Stimulated activated effector memory CD8-positive, alpha-beta T cell treated with anti-CD3 and anti-CD28 coated beads, Interleukin-12 subunit alpha, Interleukin-12 subunit beta, amount 100 ng/mL, for 72 hours (primary cell): ENCODE measurements around the gene ARHGAP15.

Experiments
- ATAC-seq: fragments of 150-1000 bp; cut with Tn5 transposase; 2 replicates; pipeline ENCODE4 v1.10.0; 2021
- DNase-seq, 2 donors: peaks; one replicate each; pipeline ENCODE4 v3.0.0; 2021 to 2022; ENCODE audit warnings: low spot score in 2 of 2
- H3K27ac Mint-ChIP-seq: one replicate; pipeline ENCODE4 v1.8.0; 2022; ENCODE audit warnings: mild to moderate bottlenecking, mixed read lengths
- H3K36me3 Mint-ChIP-seq: one replicate; pipeline ENCODE4 v1.8.0; 2022; ENCODE audit warnings: mild to moderate bottlenecking, mixed read lengths
- H3K4me1 Mint-ChIP-seq: one replicate; pipeline ENCODE4 v1.8.0; 2022; ENCODE audit warnings: mixed read lengths
- H3K4me3 Mint-ChIP-seq: one replicate; pipeline ENCODE4 v1.8.0; 2022; ENCODE audit warnings: mild to moderate bottlenecking, mixed read lengths
- H3K9me3 Mint-ChIP-seq: one replicate; pipeline ENCODE4 v1.8.0; 2022; ENCODE audit warnings: mixed read lengths

ARHGAP15 gene

DNA sequence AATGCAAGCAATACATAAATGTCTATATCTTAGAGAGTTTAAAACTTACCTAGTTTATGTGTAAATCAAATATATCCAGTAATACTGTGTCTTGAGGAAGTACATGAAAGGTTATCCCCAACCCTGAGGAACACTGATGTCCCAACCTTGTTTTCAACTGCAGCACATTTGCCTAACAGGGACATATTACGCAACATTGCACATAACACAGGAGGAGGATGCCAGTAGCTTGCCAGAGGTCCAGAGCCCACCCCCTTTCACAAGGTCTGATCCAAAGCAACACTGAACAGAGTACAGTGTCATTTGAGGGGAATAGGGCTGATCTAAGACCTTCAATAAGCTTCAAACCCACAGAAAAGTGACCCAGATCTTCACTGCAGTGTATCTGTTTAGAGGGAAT lies 678.5 kb downstream of the ARHGAP15 start:
- H3K36me3 Mint-ChIP-seq, result no peaks in the 10 kb centered on the region
- no peak for ATAC-seq
- DNase-seq, result no peak
- no peak overlapping the region for H3K27ac Mint-ChIP-seq
- no peak overlapping the region for H3K4me3 Mint-ChIP-seq
- H3K9me3 Mint-ChIP-seq, result no peaks in the 10 kb centered on the region
- H3K4me1 Mint-ChIP-seq, result peaks cover 10% of the 10 kb centered on the region

DNA sequence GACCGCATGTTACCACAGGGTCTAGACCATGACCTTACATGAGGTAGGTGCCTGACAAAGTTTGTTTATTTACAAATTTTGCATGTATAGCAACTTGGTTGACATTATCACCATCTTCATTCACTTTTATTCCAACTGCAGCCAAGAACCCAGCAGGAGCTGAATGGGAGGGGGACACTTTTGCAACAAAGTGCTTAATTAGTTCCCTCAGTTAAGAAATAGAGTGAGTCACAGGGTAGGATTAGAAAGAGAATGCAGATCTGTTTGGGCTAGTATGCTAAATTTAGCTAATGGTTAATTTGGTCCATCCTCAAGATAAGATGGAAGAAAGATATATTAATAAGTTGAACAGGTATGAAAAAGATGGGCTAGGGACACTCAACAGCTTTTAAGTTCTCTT lies 678.9 kb downstream of the ARHGAP15 start:
- DNase-seq (no peak), ATAC-seq (no peak)

DNA sequence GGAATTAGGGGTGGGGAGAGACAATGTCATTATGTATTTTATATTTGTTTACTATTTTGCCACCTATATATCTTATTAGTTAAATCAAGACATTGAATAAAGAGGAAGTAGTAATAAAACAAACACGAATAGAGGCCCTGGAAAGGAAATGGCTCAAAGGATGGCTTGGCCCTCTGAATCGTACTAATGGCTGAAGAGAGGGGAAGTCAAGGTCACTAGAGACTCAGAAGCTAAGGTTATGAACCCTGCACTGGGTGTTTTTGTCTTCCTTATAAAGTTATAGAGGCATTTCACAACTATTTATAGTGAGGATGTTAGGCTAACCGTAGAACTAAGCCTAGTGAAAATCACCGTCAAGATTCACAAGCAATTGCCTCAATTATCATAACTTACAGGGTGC lies 685.9 kb downstream of the ARHGAP15 start:
- ATAC-seq (no peak), DNase-seq (no peak)
- Mint-ChIP-seq H3K9me3 (no peaks in the 10 kb centered on the region), H3K4me3 (no peak overlapping the region), H3K27ac (no peak overlapping the region), H3K36me3 (no peaks in the 10 kb centered on the region), H3K4me1 (no peaks in the 10 kb centered on the region)

More for the DNA sequence above, 678.9 kb downstream of the ARHGAP15 start:
- no peaks in the 10 kb centered on the region for H3K36me3 Mint-ChIP-seq
- H3K4me3 Mint-ChIP-seq, result no peak overlapping the region
- H3K9me3 Mint-ChIP-seq, result no peaks in the 10 kb centered on the region
- H3K27ac Mint-ChIP-seq, result no peak overlapping the region
- H3K4me1 Mint-ChIP-seq, result peaks cover 5% of the 10 kb centered on the region

DNA sequence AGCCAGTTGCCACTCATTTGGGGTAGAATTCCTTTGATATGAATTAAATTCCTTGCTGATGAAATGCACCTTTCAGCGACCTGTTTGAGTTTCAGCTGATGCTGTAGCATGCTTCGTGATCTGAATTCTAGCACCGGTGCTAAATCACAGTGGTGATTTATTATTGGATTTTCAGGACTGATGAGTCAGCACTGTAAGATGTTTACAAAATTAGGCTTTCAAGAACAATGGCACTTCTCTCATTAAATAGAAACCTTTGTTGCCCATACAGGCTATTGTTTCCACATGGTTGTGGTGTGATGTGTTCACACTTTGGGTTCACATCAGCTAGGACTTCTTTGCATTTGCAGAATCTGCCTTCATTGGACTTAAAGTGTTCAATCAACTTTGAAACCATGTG lies 687.7 kb downstream of the ARHGAP15 start:
- Mint-ChIP-seq H3K4me1 (no peaks in the 10 kb centered on the region), H3K4me3 (no peak overlapping the region), H3K36me3 (no peaks in the 10 kb centered on the region), H3K9me3 (no peaks in the 10 kb centered on the region), H3K27ac (no peak overlapping the region)
- ATAC-seq (no peak), DNase-seq (no peak)
